ENCODE results near the gene TMEM175. TPM values are rescaled to one million over a fixed set of nuclear protein-coding genes. Genes with fewer than 3 reads are reported as not detected.

TMEM175 gene
- polyA plus RNA-seq, 1 donor (not counting 4 experiments of a cell fraction or from before 2014, with no cell fraction given): 23.2 TPM

DNA sequence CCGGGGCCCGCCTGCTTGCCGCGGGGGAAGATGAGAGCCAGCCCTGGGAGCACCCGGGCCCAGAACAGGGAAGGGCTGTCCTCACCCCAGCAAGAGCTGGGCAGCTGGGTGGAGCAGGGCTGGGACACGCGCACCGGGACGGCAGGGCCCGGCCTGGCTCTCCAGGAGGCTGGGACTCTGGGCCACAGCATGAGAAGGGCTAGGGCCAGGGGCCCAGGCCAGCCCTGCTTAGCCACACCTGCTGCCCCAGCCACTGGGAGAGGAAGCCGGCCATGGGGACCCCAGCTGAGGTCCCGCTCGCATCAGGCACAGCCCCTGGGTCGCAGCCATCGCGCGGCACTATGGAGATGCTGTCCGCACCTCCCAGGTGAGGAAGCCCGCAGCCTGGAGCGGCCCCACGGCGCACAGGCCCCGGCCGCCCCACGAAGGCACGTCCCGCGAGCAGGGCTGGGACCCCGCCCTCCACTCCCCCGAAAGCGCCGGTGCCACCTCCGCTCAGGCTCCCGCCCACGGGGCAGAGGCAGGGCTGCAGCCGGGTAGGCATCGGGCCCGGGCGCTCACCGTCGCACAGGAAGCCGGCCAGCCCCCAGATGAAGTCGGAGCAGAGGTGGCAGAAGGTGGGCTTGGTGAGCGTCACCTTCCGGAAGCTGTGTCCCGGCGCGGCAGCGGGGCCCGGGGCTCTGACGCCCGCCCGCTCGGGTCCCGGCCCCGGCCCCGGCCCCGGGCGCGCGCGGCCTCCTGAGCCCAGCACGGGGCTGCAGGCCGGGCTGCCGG, 40.6 kb downstream of the TMEM175 start:
- Histone ChIP-seq H3K79me2 (ENCODE audit: control insufficient read depth, insufficient read depth, low read length) (no peaks in the 10 kb centered on the region), H4K20me1 (ENCODE audit: control insufficient read depth, extremely low read depth, insufficient read depth, low read length) (peaks cover 3% of the 10 kb centered on the region), H3K9ac (ENCODE audit: control insufficient read depth, extremely low read depth, insufficient read depth, low read length) (peak overlapping the region; percentile 71), H3K4me3 (ENCODE audit: control insufficient read depth in 2 of 3, extremely low read depth in 1 of 3, insufficient read depth in 2 of 3, low read depth in 1 of 3, low read length in 3 of 3) (peak overlapping the region; percentile 63 to 74 (median 71)), H3K4me2 (ENCODE audit: control insufficient read depth, extremely low read depth, insufficient read depth, low read depth, low read length) (peak overlapping the region; percentile 80), H3K36me3 (ENCODE audit: control insufficient read depth in 2 of 2, extremely low read depth in 1 of 2, insufficient read depth in 2 of 2, low read length in 2 of 2) (peaks cover 0 to 2% of the 10 kb centered on the region in 2 experiments), H3K27me3 (ENCODE audit: control insufficient read depth, extremely low read depth, insufficient read depth, low read length) (peaks cover 5% of the 10 kb centered on the region), H3K27ac (ENCODE audit: control insufficient read depth, insufficient read depth, low read length) (no peak overlapping the region), H3K4me1 (ENCODE audit: control insufficient read depth, extremely low read depth, insufficient read depth, low read length) (peaks cover 19% of the 10 kb centered on the region), H2AFZ (ENCODE audit: control insufficient read depth, low read length) (peak overlapping the region; percentile 49), H3K9me1 (ENCODE audit: control insufficient read depth, extremely low read depth, insufficient read depth, low read length) (no peaks in the 10 kb centered on the region), H3K9me3 (ENCODE audit: control insufficient read depth, low read depth, low read length) (no peaks in the 10 kb centered on the region)
- FAIRE-seq (no peak), DNase-seq (ENCODE audit: low read depth, low spot score) (no peak)
- dilution Hi-C loops (cut with MboI; ENCODE audit: extremely low pct_ligation_motif_present, low sequenced_read_pairs): no loop called here
- TF ChIP-seq EZH2 (IDR thresholded peaks at IDR 0.05; ENCODE audit: low read length): no peak
- TF ChIP-seq, protein P1, sequence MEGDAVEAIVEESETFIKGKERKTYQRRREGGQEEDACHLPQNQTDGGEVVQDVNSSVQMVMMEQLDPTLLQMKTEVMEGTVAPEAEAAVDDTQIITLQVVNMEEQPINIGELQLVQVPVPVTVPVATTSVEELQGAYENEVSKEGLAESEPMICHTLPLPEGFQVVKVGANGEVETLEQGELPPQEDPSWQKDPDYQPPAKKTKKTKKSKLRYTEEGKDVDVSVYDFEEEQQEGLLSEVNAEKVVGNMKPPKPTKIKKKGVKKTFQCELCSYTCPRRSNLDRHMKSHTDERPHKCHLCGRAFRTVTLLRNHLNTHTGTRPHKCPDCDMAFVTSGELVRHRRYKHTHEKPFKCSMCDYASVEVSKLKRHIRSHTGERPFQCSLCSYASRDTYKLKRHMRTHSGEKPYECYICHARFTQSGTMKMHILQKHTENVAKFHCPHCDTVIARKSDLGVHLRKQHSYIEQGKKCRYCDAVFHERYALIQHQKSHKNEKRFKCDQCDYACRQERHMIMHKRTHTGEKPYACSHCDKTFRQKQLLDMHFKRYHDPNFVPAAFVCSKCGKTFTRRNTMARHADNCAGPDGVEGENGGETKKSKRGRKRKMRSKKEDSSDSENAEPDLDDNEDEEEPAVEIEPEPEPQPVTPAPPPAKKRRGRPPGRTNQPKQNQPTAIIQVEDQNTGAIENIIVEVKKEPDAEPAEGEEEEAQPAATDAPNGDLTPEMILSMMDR (optimal IDR thresholded peaks at IDR 0.05 in 1 of 3, IDR thresholded peaks at IDR 0.05 in 1 of 3, conservative IDR thresholded peaks at IDR 0.05 in 1 of 3; ENCODE audit: extremely low read depth in 1 of 3, insufficient read depth in 2 of 3, low read length in 3 of 3): no peak

DNA sequence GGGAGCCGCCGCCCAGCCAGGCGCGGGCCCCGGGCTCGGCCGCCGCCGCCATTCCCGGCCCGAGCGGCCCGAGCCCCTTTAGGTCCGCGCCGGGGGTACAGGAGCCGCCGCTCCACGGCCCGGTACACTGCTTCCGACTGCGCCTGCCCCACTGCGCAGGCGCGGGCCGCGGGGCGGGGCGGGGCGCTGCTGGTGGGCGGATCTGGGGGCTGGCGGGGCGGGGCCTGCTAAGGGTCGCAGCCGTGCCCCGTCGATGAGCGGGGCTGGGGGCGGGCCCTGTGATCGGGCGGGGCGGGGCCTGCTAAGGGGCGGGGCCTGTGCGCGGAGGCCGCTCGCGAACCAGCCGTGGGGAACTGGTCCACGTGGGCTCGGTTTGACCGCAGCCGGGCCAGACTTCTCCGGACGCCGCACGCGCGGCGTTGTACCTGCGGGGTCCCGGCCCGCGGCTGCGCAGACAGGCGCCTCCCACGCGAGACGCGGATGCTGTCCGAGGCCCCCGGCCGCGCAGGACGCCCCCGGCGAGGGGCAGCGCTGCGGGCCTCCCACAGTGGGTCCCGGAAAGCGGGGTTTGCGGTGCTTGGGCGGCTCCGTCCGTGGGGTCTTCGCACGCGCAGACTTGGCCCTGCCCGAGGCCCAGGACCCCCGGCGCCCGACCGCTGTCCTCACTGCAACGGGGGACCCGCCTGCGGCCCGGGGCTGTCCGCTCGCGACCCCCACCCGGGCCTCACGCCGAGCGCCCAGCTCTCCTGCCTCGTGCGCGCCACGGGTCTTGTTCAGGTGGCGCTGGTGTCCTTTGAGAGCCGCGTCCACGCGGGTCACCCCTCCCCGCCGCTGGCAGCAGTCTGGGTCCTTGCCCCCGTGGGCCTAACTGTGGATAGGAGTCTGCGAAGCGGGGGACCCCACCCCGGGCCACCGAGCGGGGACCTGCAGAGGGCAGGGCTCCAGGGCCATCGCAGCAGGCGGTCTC, 41.5 kb downstream of the TMEM175 start, which contains the start of gene DGKQ:
Gene DGKQ, minus strand, starts transcription at position 139 of the 967 bp plus-strand sequence. Its CDS starts 87 bp downstream, at position 52.
- no peaks in the 10 kb centered on the region for H3K79me2 ChIP-seq (ENCODE audit: control insufficient read depth, insufficient read depth, low read length)
- H3K4me3 ChIP-seq (ENCODE audit: control insufficient read depth in 2 of 3, extremely low read depth in 1 of 3, insufficient read depth in 2 of 3, low read depth in 1 of 3, low read length in 3 of 3): peak within 1 kb of the TSS; percentile 63 to 74 (median 71)
- dilution Hi-C loops (cut with MboI; ENCODE audit: extremely low pct_ligation_motif_present, low sequenced_read_pairs): no loop called here
- peak within 1 kb of the TSS; percentile 71 for H3K9ac ChIP-seq (ENCODE audit: control insufficient read depth, extremely low read depth, insufficient read depth, low read length)
- H3K9me1 ChIP-seq (ENCODE audit: control insufficient read depth, extremely low read depth, insufficient read depth, low read length): no peaks in the 10 kb centered on the region
- no peak within 1 kb of the TSS for H3K27ac ChIP-seq (ENCODE audit: control insufficient read depth, insufficient read depth, low read length)
- TF ChIP-seq, protein P1 (optimal IDR thresholded peaks at IDR 0.05 in 1 of 3, IDR thresholded peaks at IDR 0.05 in 1 of 3, conservative IDR thresholded peaks at IDR 0.05 in 1 of 3; ENCODE audit: extremely low read depth in 1 of 3, insufficient read depth in 2 of 3, low read length in 3 of 3): no peak
- TF ChIP-seq EZH2 (IDR thresholded peaks at IDR 0.05; ENCODE audit: low read length): no peak
- no peak for FAIRE-seq
- H3K27me3 ChIP-seq (ENCODE audit: control insufficient read depth, extremely low read depth, insufficient read depth, low read length): peaks cover 5% of the 10 kb centered on the region
- H3K9me3 ChIP-seq (ENCODE audit: control insufficient read depth, low read depth, low read length): no peaks in the 10 kb centered on the region
- H4K20me1 ChIP-seq (ENCODE audit: control insufficient read depth, extremely low read depth, insufficient read depth, low read length): peaks cover 3% of the 10 kb centered on the region
- H3K4me2 ChIP-seq (ENCODE audit: control insufficient read depth, extremely low read depth, insufficient read depth, low read depth, low read length): peak within 1 kb of the TSS; percentile 80
- DNase-seq (ENCODE audit: low read depth, low spot score): no peak
- peaks cover 0 to 2% of the 10 kb centered on the region in 2 experiments for H3K36me3 ChIP-seq (ENCODE audit: control insufficient read depth in 2 of 2, extremely low read depth in 1 of 2, insufficient read depth in 2 of 2, low read length in 2 of 2)
- peak within 1 kb of the TSS; percentile 49 for H2AFZ ChIP-seq (ENCODE audit: control insufficient read depth, low read length)
- peaks cover 19% of the 10 kb centered on the region for H3K4me1 ChIP-seq (ENCODE audit: control insufficient read depth, extremely low read depth, insufficient read depth, low read length)
